Measurements from ENCODE around the gene BCHE.
"Not testable (repeated sequence)": the region's sequence is repeated elsewhere in the genome, so short reads cannot be mapped to it uniquely, and the experiment has no call there.

BCHE gene

GRCh38 chr3:165815682-165816081 lies 21.5 kb downstream of the BCHE start:
- no peak for DNase-seq

GRCh38 chr3:165814380-165814779 lies 22.8 kb downstream of the BCHE start:
- DNase-seq, result no peak

GRCh38 chr3:165807937-165808336 lies 29.3 kb downstream of the BCHE start:
- DNase-seq, result not testable (repeated sequence)

GRCh38 chr3:165805946-165806561 lies 31.2 kb downstream of the BCHE start:
- no peak for DNase-seq

- DNase-seq, result no peak
These were observed 33.8 kb downstream of the BCHE start for GRCh38 chr3:165803471-165803870.

DNA sequence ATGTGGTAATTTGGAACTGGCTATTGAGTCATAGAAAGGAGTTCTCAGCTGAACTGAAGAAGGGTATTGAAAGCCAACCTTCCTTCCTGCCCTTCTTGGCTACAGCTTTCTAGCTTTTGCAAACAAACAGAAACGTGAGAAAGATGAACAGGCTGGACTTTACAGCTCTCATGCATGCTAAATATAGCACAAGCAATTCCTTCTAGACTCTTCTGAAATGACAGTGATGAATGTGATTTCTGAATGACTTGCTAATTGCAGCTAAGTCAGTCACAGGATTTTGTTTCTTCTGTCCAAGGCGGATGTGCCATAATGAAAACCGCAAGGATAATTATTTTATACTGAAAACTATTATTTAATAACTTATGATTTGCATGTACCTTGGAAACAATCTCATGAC lies 36.3 kb downstream of the BCHE start:
- DNase-seq, result no peak

GRCh38 chr3:165799026-165799425 lies 38.2 kb downstream of the BCHE start:
- no peak for DNase-seq

- no peak for DNase-seq
These were observed 39.7 kb downstream of the BCHE start for GRCh38 chr3:165797551-165797950.

GRCh38 chr3:165796701-165797100 lies 40.5 kb downstream of the BCHE start:
- DNase-seq, result no peak

GRCh38 chr3:165788531-165788930 lies 48.7 kb downstream of the BCHE start:
- DNase-seq, result no peak

GRCh38 chr3:165786013-165786412 lies 51.2 kb downstream of the BCHE start:
- DNase-seq, result no peak

DNA sequence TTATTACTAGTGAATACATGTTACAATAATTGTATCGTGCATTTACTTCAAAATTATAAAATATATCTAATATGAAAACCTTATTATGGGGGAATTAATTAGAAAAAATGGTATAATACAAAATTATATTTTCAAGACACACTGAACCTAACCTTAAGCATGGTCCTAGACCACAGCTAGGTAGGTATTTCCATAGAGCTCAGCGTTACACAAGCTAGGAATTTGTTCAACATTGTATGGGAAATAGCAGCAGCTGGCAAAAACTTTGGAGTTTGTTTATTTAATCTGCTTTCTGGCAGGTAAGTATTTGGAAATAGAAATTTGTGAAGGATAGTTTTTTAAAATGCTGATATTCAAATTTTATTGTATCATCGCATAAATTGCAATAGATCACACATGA lies 52.9 kb downstream of the BCHE start:
- no peak for DNase-seq

DNA sequence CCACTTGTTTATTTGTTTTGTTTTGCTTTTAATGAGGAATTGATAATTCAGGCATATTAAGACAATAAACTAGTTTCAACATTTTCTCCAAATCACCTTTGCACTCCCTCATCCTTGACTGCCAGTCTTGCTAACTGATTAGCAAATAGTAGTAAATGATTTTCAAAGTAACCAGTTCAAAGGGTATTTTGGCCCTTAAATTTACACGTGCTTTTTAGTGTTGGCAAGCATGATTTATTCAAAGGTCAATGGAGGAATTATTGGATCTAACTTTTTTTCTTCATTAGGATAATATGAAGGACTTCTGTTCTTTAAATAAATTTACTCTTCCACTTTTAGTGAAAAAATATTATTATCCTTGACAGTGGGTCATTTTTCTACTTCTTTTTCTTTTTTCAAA lies 53.8 kb downstream of the BCHE start:
- DNase-seq, result no peak

GRCh38 chr3:165778891-165779290 lies 58.3 kb downstream of the BCHE start:
- DNase-seq, result no peak

DNA sequence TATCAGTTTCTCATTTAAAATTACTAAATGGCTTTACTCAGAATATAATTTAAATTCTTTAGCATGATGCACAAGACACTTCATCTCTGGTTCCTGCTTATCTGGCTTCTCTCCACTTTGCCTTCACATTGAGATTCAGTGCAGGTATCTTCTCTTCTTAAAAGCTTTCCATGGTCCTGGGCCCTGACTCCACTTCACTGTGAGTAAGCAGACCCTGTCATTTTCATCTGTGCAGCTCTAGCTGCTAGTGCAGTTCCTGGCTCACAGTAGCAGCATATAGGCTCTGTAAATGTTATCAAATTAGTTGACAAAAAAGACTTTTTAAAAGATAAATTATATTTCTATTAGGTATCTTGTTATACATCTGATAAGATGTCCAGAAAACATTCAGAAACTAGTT lies 58.8 kb downstream of the BCHE start:
- no peak for DNase-seq

- DNase-seq, result no peak
These were observed 61.4 kb downstream of the BCHE start for GRCh38 chr3:165775824-165776223.

- DNase-seq, result no peak
These were observed 66.4 kb downstream of the BCHE start for GRCh38 chr3:165770781-165771180.

GRCh38 chr3:165768680-165769079 lies 68.5 kb downstream of the BCHE start:
- DNase-seq, result no peak

- DNase-seq, result no peak
These were observed 78.2 kb downstream of the BCHE start for GRCh38 chr3:165759041-165759440.

DNA sequence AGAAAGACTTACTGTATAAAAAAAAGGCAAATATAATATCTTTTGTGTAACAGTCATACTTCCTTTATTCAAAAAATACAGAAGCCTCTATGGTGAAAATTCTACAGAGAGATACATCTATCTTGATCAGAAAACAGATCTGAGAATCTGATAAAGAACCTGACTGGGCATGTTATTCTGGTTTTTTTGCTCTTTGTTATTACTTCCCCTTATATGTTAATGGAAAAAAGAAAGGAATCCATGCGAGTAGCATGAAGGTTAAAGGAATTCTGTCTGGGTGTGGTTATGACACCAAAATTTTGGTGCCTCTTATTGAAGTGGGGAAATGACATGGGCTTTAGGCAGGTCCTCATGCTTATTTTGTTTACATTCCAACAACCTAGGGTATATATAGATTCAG lies 81.7 kb downstream of the BCHE start:
- DNase-seq, result no peak

DNA sequence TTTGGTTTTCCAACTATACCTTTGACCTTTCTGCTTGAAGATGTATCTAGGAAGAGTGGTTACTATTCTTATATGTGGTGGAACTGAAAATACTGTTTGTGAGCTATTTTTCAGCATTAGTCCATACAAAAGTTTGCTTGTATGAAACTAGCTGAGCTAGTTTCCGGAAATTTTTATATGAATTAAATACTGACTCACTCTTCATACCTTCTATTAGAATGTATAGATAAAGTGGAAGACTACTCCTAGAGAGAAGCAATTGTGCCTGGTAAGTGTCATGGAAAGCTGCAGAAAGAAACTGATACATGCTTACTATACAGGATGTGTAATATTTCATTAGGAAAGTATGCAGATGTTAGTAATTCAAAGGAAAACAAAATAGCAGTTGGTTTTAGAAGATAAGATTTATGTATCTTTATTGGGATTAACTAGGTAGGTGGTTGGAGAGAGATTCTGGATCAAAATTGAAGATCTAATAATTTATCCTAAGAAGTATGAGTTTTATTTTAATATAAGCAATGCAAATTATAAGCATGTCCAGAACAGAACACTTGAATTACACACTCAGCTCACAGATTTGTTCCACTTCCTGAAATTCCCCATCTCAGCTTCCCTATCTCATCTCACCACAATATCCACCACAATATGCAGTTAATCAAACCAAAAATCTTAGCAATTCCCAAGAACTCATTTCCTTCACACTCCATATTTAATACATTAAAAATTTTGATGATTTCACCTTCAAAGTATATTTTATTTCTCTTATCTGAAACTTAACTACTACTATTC lies 82.8 kb downstream of the BCHE start:
- no peak for DNase-seq

DNA sequence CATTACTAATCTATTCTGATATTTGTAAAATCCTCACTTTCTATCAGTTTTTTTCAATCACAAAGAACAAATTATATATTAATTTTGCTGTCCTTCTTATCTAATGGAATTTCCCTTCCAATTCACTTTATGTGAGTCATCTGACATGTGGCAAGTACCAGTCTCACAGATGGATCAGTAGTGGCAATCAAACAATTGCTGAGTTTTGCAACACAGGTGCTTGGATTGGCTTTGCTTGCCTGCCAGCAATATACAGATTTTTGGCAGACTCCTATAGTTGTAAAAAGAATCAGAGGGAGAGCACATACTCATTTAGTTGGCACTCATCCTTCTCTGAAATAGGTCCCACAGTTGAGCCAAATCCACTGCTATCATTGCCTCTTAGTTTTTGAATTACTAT lies 83.7 kb downstream of the BCHE start:
- DNase-seq, result no peak

DNA sequence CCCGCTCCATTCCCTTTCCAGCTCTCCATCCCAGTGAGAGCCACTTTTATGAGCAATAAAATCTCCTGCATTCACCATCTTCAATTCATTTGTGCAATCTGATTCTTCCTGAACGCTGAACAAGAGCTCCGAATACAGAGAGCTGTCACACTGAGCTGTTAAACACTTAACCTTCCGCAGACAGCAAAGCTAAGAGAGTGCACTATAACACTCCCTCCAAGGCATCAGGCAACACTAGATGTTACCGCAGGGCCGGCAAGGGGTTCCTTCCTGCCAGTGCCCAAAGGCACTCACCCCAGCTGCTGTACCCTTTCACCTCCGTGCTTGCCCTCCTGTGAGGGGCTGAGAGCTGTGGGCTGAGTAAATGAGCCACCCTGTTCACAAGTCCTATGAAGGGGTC lies 85.6 kb downstream of the BCHE start:
- no peak for DNase-seq

GRCh38 chr3:165749821-165750220 lies 87.4 kb downstream of the BCHE start:
- no peak for DNase-seq

DNA sequence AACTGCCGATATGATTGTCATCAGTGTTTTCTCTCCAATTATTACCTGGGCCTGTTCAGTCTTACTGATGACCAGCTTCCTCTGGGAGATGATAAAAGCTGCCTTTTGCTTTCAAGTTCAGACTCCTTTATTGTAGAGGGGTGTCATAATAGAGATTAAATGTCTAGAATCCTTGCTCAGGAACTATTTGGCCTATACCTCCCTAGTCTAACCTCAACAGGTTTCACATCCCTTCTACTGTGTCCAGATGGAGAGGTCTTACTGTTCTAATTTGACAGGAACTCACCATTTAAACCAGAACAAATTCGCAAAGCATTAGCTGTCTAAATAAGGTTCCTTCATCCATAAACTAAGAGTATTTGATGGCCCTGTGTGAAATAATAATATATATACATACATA lies 88.0 kb downstream of the BCHE start:
- no peak for DNase-seq
